RWPE1 (cell line): ENCODE measurements around the gene ALK.

Experiments
- CTCF ChIA-PET: fragments of 350-600 bp; sonication (Branson Sonifier 250); formaldehyde crosslinking; extraction: SDS; loops from one replicate; lab custom pipeline; 2021; lab: Yijun Ruan, JAX
- POLR2A ChIA-PET: fragments of 400-600 bp; formaldehyde crosslinking; extraction: SDS; loops from one replicate; lab custom pipeline; 2020; ENCODE audit warnings: antibody characterized with exemption; ENCODE audit not compliant: low non-redundant PET; lab: Yijun Ruan, JAX
- DNase-seq: peaks from one replicate; pipeline ENCODE4 v3.0.0; 2012; ENCODE audit warnings: low spot score
- H3K27ac ChIP-seq: fragments of 450-650 bp; 2 replicates; pipeline ENCODE4 v1.5.1; 2017
- TF ChIP-seq, protein P1 (sequence below): fragments of 450-650 bp; conservative IDR thresholded peaks from 2 replicates; pipeline ENCODE4 v1.5.1; 2017; ENCODE audit warnings: low read depth, mild to moderate bottlenecking

ALK gene

DNA sequence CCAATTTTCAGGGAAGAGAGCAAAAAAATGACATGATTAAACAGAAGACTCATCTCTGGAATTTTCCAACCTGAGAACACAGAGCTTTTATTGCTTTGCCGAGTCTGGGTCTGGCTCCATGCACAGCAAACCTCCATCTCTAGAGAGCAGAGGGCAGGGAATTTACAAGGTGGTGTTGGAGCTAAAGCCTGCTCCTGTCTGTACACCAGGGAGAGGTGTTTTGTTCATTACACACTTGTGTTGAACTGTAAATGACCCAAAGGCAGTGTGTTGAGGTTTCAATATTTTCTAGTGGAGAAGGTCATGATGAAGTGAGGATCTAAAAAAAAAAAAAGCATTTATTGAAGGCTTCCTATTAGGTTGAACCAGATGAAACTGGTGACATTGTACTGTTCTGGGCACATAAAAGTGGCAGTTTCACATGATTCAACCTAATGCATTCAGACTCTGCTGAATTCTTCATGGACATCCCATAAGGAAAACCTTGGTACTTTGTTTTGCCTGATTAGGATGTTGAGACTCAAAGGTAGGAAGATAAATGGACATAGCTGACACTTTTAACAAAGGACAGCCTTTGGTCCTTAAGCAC, 567.9 kb downstream of the ALK start:
- DNase-seq = no peak
- TF ChIP-seq, protein P1, sequence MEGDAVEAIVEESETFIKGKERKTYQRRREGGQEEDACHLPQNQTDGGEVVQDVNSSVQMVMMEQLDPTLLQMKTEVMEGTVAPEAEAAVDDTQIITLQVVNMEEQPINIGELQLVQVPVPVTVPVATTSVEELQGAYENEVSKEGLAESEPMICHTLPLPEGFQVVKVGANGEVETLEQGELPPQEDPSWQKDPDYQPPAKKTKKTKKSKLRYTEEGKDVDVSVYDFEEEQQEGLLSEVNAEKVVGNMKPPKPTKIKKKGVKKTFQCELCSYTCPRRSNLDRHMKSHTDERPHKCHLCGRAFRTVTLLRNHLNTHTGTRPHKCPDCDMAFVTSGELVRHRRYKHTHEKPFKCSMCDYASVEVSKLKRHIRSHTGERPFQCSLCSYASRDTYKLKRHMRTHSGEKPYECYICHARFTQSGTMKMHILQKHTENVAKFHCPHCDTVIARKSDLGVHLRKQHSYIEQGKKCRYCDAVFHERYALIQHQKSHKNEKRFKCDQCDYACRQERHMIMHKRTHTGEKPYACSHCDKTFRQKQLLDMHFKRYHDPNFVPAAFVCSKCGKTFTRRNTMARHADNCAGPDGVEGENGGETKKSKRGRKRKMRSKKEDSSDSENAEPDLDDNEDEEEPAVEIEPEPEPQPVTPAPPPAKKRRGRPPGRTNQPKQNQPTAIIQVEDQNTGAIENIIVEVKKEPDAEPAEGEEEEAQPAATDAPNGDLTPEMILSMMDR = no peak
- H3K27ac ChIP-seq = no peak overlapping the region
- ChIA-PET POLR2A (no interaction called here), CTCF (interaction anchor here (0.6 kb wide), 1 partner anchor 57 kb away, joined by 3 read pairs; no protein-coding TSS in a partner anchor)

DNA sequence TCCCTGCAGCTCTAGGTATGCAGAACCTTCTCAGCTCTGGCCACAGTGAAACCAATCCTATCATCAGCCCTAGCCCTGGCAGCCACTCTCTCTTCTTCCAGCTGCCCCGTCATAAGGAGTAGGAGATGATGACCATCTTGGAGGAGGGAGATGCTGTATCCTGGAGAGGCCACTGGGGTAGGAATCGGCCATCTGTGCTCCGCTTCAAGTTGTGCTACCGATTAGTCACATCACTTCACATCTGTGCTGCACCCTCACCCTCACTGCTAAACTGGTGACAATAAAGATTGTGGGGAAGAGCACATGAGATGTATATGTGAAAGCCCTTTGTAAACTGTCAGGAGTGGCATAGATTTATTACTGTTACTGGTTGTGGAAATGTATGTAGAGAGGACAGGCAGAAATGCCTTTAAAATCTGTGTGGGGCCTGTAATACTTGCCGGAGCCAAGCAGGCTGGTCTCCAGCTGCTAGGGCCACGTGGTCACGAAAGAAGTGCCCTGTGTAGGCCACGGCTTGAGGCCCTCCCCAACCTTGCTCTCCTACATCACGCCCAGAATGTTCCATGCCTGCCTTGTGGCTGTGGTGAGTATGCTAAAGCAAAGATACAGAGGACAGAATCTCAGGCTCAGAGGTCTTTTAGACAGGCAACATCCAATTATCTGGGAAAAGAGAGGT, 569.3 kb downstream of the ALK start:
- DNase-seq = no peak
- POLR2A ChIA-PET = no interaction called here
- CTCF ChIA-PET = no interaction called here
- TF ChIP-seq, protein P1 = no peak
- H3K27ac ChIP-seq = no peak overlapping the region

DNA sequence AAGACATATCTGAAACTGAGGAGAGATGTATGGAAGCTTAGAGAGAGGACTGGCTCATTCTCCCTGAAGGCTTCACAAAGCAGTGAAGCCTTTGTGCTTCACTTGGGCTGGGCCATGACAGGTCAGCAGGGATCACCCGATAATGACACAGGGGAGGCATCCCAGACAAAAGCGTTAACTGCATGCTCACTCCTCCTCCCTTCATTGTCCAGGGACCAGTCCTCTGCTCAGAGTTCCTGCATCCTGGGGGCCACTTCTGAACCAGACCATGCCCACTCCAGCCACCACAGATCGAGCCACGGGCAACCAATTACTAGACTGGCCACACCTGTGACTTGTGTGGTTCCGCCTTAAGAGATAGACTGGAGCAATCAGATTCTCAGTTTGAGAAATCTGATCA, 570.1 kb downstream of the ALK start:
- TF ChIP-seq, protein P1 = no peak
- no peak for DNase-seq
- ChIA-PET POLR2A (no interaction called here), CTCF (no interaction called here)
- no peak overlapping the region for H3K27ac ChIP-seq

DNA sequence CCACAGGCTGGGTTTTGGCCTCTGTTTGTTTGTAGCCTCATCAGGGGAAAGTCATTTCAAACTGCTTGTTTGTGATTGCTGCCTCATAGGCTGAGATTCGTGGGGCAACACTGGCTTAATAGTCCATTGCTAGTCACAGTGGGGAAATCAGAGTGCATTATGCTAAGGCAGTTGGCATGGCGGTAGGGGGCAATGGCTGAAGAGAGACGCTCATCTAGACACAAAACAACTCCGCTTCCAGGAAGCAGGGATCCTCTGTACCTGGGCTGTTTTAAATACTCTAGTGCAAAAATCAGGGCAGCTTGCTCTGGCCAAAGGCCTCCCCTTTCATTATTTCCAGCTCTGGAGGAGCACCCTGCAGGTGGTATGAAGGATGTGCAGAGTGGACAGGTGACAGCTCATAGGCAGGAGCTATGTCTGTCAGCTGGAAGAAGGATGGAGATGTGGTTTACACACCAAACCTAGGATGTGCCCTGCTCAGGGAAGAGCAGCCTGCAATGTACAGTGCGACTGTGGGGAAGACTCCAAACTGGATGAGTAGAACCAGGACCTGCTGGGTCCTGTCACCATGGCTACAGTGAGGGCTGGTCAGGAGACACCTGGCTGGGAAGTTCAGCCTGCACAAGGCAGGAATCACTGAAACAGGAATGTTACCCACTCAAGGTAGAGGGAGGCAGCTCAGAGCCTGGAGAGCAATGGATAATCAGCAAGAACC, 571.9 kb downstream of the ALK start:
- no peak overlapping the region for H3K27ac ChIP-seq
- TF ChIP-seq, protein P1 = no peak
- ChIA-PET POLR2A (no interaction called here), CTCF (no interaction called here)
- no peak for DNase-seq

DNA sequence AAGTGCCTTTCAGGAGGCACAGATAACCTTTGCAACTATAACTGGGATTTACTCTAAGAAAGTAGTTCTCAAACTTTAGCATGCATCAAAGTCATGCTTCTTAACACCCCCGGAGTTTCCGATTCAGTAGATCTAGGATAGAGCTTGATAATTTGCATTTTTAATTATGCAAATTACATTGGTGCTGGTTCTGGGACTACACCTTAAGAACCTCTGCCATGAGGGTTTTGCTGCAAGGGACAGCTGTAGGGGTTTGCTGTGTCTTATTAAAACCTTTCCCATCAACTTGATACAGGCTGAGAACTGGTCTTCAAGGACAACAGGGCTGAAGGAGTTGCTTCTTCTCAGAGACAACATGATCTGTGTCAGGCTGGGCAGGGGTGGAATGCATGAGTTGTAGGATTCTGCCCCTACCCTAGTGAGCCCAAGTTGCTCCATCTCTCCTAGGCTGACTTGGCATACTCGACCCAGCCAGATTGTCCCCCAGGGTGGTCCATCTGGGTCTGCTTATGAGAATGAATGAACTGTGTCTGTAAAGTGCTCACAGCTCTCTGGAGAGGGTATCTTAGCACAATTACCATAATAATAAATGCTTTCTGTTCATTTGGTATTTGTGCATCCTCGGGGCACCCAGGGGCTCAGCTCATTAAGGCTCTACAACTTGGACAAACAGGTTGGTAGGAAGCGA, 573.5 kb downstream of the ALK start:
- ChIA-PET CTCF (no interaction called here), POLR2A (no interaction called here)
- H3K27ac ChIP-seq = no peak overlapping the region
- TF ChIP-seq, protein P1 = no peak
- no peak for DNase-seq

DNA sequence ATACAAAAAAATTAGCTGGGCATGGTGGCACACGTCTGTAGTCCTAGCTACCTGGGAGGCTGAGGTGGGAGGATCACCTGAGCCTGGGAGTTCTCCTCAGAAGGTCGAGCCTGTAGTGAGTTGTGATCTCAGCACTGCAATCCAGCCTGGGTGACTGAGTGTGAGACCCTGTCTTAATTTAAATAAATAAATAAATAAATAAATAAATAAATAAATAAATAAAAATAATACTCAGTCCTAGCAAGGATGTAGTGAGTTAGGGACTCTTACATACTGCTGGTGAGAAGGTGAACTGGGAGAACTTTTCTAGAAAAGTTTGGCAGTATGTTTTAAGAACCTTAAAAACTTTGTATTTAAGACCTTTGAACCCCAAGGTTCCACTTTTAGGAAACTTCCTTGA, 576.1 kb downstream of the ALK start:
- no peak for DNase-seq
- no peak overlapping the region for H3K27ac ChIP-seq
- ChIA-PET CTCF (interaction anchor here (0.6 kb wide), 1 partner anchor 40 kb away, joined by 3 read pairs; no protein-coding TSS in a partner anchor), POLR2A (no interaction called here)
- TF ChIP-seq, protein P1 = no peak
